Skeletal muscle tissue (tissue), 4 donors: Measurements from ENCODE around the gene FNTB. TPM values are rescaled to one million over a fixed set of nuclear protein-coding genes. Genes with fewer than 3 reads are reported as not detected.

ENCODE experiments used
- H3K27ac ChIP-seq: one replicate; pipeline ENCODE4 v1.7.0; 2013; ENCODE audit warnings: mild to moderate bottlenecking, low read depth, low read length, inconsistent platforms
- H3K27me3 ChIP-seq, 3 donors: one replicate each; pipeline ENCODE4 v1.7.0; 2013; ENCODE audit warnings: low read length in 3 of 3; ENCODE audit not compliant: control insufficient read depth in 3 of 3, insufficient read depth in 3 of 3
- H3K36me3 ChIP-seq, 3 donors: one replicate each; pipeline ENCODE4 v1.7.0; 2013; ENCODE audit warnings: low read length in 3 of 3; ENCODE audit not compliant: control insufficient read depth in 3 of 3, insufficient read depth in 3 of 3
- H3K4me1 ChIP-seq, 3 donors: one replicate each; pipeline ENCODE4 v1.7.0; 2013; ENCODE audit warnings: low read length in 3 of 3, mild to moderate bottlenecking in 3 of 3; ENCODE audit not compliant: control insufficient read depth in 3 of 3, insufficient read depth in 3 of 3
- H3K4me3 ChIP-seq, 3 donors: one replicate each; pipeline ENCODE4 v1.7.0; 2013; ENCODE audit warnings: low read length in 3 of 3
- H3K9ac ChIP-seq, 3 donors: one replicate each; pipeline ENCODE4 v1.7.0; 2013; ENCODE audit warnings: low read length in 3 of 3, mild to moderate bottlenecking in 3 of 3, moderate library complexity in 2 of 3, low read depth in 1 of 3
- H3K9me3 ChIP-seq, 3 donors: one replicate each; pipeline ENCODE4 v1.7.0; 2013; ENCODE audit warnings: low read length in 3 of 3; ENCODE audit not compliant: control insufficient read depth in 3 of 3
- total RNA-seq: library from RNA; depleted of rRNA; stranded (reverse); fragments of >200 nt; gene quantifications from one replicate; pipeline ENCODE4 v1.2.3, GENCODE V29; 2014
- donor health status: Osteomylitis.

The FNTB gene
- total RNA-seq, 1 donor from 2014 or later, result 5.7 TPM

GRCh38 chr14:64973026-64973442, 13.7 kb upstream of the FNTB start:
- Histone ChIP-seq H3K36me3 (peaks cover 0 to 2% (median 0%) of the 10 kb centered on the region in 3 donors), H3K4me3 (no peak overlapping the region), H3K27ac (no peak overlapping the region), H3K27me3 (no peaks in the 10 kb centered on the region), H3K9ac (peak overlapping the region in 1 of 3 donors; percentile 65), H3K4me1 (peaks cover 12 to 26% (median 17%) of the 10 kb centered on the region in 3 donors), H3K9me3 (no peaks in the 10 kb centered on the region)

DNA sequence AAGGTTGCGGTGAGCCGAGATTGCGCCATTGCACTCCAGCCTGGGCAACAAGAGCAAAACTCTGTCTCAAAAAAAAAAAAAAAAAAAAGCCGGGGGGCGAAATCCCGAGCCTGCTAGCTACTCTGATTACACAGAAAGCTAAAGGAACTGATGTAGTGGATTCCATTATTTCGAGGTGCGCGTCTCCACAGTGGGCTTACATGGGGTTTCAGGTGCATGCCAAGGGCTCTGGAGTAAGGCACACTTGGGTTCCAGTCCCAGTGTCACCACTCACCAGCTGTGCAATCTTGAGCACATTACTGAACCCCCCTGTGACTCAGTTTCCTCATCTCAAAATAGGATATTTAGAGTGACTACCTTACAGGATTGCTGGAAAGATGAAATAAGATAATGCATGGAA, 12.9 kb upstream of the FNTB start:
- no peak overlapping the region for H3K9ac ChIP-seq
- H3K9me3 ChIP-seq, result no peaks in the 10 kb centered on the region
- no peak overlapping the region for H3K27ac ChIP-seq

DNA sequence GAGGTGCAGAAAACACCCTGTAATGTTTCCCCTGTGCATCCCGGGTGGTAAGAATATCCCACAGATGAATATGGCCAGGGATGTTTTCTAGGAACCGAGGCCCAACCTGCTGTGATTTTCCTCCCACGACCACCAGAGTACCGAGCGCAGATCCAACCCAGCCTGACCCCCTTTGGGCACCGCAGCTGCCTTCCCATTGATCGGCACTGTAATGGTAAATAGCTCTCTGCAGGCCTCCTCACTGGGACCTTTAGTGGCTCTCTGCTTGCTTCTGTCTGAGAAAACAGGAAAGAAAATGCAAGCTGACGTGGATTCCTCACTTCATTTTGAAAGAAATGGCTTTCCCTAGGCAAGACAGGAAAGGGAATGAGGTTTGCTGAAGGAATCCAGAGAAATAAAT, 12.1 kb upstream of the FNTB start:
- Histone ChIP-seq H3K4me3 (no peak overlapping the region), H3K27ac (no peak overlapping the region), H3K27me3 (no peaks in the 10 kb centered on the region)

More for the DNA sequence above, 12.9 kb upstream of the FNTB start:
- H3K4me1 ChIP-seq, result peaks cover 12 to 26% (median 13%) of the 10 kb centered on the region in 3 donors
- H3K27me3 ChIP-seq, result no peaks in the 10 kb centered on the region
- H3K4me3 ChIP-seq, result no peak overlapping the region
- H3K36me3 ChIP-seq, result no peaks in the 10 kb centered on the region

GRCh38 chr14:64979336-64980074, 7.2 kb upstream of the FNTB start:
- H3K4me3 ChIP-seq, result no peak overlapping the region
- H3K4me1 ChIP-seq, result peaks cover 3 to 9% (median 8%) of the 10 kb centered on the region in 3 donors
- no peaks in the 10 kb centered on the region for H3K9me3 ChIP-seq
- H3K9ac ChIP-seq, result no peak overlapping the region
- H3K27ac ChIP-seq, result no peak overlapping the region
- H3K36me3 ChIP-seq, result no peaks in the 10 kb centered on the region
- no peaks in the 10 kb centered on the region for H3K27me3 ChIP-seq

More for the DNA sequence above, 12.1 kb upstream of the FNTB start:
- Histone ChIP-seq H3K36me3 (no peaks in the 10 kb centered on the region), H3K9me3 (no peaks in the 10 kb centered on the region), H3K9ac (no peak overlapping the region), H3K4me1 (peaks cover 14 to 27% (median 14%) of the 10 kb centered on the region in 3 donors)

- Histone ChIP-seq H3K9me3 (no peaks in the 10 kb centered on the region), H3K27me3 (no peaks in the 10 kb centered on the region), H3K4me1 (peaks cover 7 to 28% (median 28%) of the 10 kb centered on the region in 3 donors), H3K27ac (no peak overlapping the region), H3K36me3 (no peaks in the 10 kb centered on the region), H3K9ac (peak overlapping the region in 1 of 3 donors; percentile 32), H3K4me3 (peak overlapping the region; percentile 22 to 64 (median 61))
These were observed 3.0 kb upstream of the FNTB start for GRCh38 chr14:64983439-64984310.

- Histone ChIP-seq H3K9me3 (no peaks in the 10 kb centered on the region), H3K4me3 (peak overlapping the region; percentile 95 to 99 (median 97)), H3K27me3 (no peaks in the 10 kb centered on the region), H3K9ac (peak overlapping the region; percentile 86 to 98 (median 98)), H3K27ac (peak overlapping the region; percentile 81), H3K4me1 (peaks cover 5 to 31% (median 25%) of the 10 kb centered on the region in 3 donors), H3K36me3 (no peaks in the 10 kb centered on the region)
These were observed 708 bp downstream of the FNTB start for GRCh38 chr14:64987438-64987767.

- H3K36me3 ChIP-seq, result no peaks in the 10 kb centered on the region
- H3K9me3 ChIP-seq, result no peaks in the 10 kb centered on the region
- no peak overlapping the region for H3K4me3 ChIP-seq
- no peaks in the 10 kb centered on the region for H3K27me3 ChIP-seq
- no peak overlapping the region for H3K9ac ChIP-seq
- H3K27ac ChIP-seq, result no peak overlapping the region
- peaks cover 5 to 27% (median 21%) of the 10 kb centered on the region in 3 donors for H3K4me1 ChIP-seq
These were observed 3.6 kb downstream of the FNTB start for GRCh38 chr14:64990296-64990695.

DNA sequence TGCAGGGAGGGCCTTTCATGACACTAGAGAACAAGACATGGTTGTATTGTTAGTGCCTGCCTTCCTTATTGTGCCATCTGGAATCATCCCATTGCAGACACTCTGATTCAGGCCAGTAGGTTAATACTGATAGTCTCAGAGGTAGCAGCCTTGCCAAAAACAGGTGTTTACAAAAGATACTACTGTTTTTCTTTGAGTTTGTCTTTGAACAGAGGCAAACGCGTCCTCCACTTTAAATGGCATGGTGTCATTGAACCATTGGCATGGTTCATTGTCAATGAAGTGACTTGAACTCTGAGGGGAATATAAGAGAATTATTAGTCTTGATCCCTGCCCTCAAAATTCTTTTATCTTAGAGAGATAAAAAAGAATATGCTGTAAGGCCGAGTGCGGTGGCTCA, 4.2 kb downstream of the FNTB start:
- Histone ChIP-seq H3K36me3 (no peaks in the 10 kb centered on the region), H3K27ac (no peak overlapping the region), H3K27me3 (no peaks in the 10 kb centered on the region), H3K9ac (no peak overlapping the region), H3K9me3 (no peaks in the 10 kb centered on the region), H3K4me1 (peaks cover 5 to 25% (median 21%) of the 10 kb centered on the region in 3 donors), H3K4me3 (no peak overlapping the region)

DNA sequence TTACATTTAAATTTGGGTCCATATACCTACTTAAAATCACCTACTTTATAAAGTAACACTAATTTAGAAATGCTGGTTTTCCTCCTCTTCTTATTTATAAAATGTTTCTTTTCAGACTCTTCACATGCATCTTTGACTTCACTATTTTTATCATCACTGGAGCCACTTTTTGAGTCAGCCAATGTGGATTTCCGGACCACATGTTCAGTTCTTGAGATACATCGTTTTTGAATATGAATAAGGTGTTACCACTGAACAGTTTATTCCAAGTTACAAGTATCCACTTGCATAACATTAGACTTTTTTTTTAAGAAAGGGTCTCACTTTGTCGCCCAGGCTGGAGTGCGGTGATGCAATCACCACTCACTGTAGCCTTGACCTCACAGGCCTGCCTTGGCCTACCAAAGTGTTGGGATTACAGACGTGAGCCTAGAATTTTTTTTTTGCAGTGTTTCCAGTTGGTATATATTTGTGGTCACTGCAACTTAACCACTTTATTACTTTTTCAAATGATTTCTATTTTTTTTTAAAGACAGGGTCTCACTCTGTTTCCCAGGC, 5.7 kb downstream of the FNTB start:
- no peak overlapping the region for H3K9ac ChIP-seq
- no peaks in the 10 kb centered on the region for H3K27me3 ChIP-seq
- H3K4me1 ChIP-seq, result peaks cover 2 to 19% (median 13%) of the 10 kb centered on the region in 3 donors
- H3K4me3 ChIP-seq, result no peak overlapping the region
- H3K36me3 ChIP-seq, result no peaks in the 10 kb centered on the region
- no peaks in the 10 kb centered on the region for H3K9me3 ChIP-seq
- H3K27ac ChIP-seq, result no peak overlapping the region
